NCI-H1092 treated with DMSO at 0.1 percent for 48 hours (cell line): ENCODE measurements around the gene MID1IP1.

ENCODE experiments used
- DNase-seq: peaks from one replicate; lab custom pipeline; 2025; lab: John Stamatoyannopoulos, UW

MID1IP1 gene

GRCh38 chrX:38800981-38801845 lies at the start of gene MID1IP1:
Gene MID1IP1 (plus strand): TSS chrX:38801459. CDS start chrX:38804947, 3,488 bp downstream.
- DNase-seq: peak; percentile 96

GRCh38 chrX:38754102-38754790 lies 47.0 kb upstream of the MID1IP1 start:
- peak; percentile 62 for DNase-seq

- DNase-seq: no peak
Observed at GRCh38 chrX:38754818-38755718, 46.2 kb upstream of the MID1IP1 start.

- no peak for DNase-seq
Observed at GRCh38 chrX:38760883-38761282, 40.4 kb upstream of the MID1IP1 start.

- DNase-seq: peak; percentile 58
Observed at GRCh38 chrX:38768079-38768478, 33.2 kb upstream of the MID1IP1 start.

- DNase-seq: no peak
Observed at GRCh38 chrX:38770152-38770551, 31.1 kb upstream of the MID1IP1 start.

- no peak for DNase-seq
Observed at GRCh38 chrX:38774249-38774648, 27.0 kb upstream of the MID1IP1 start.

- no peak for DNase-seq
Observed at GRCh38 chrX:38796946-38797345, 4.3 kb upstream of the MID1IP1 start.

- no peak for DNase-seq
Observed at GRCh38 chrX:38798956-38799355, 2.3 kb upstream of the MID1IP1 start.

GRCh38 chrX:38799995-38800580 lies 1.2 kb upstream of the MID1IP1 start:
- peak; percentile 18 for DNase-seq

- peak; percentile 64 for DNase-seq
Observed at GRCh38 chrX:38803243-38803587, 2.0 kb downstream of the MID1IP1 start.

- DNase-seq: peak; percentile 79
Observed at GRCh38 chrX:38803588-38804431, 2.6 kb downstream of the MID1IP1 start.

GRCh38 chrX:38804432-38804681 lies 3.1 kb downstream of the MID1IP1 start:
- no peak for DNase-seq

GRCh38 chrX:38804682-38805431 lies 3.6 kb downstream of the MID1IP1 start:
- peak; percentile 54 for DNase-seq

- DNase-seq: peak; percentile 34
Observed at GRCh38 chrX:38805432-38806389, 4.5 kb downstream of the MID1IP1 start.

- DNase-seq: no peak
Observed at GRCh38 chrX:38806875-38807621, 5.8 kb downstream of the MID1IP1 start.

GRCh38 chrX:38807873-38808272 lies 6.6 kb downstream of the MID1IP1 start:
- DNase-seq: no peak

GRCh38 chrX:38811515-38812243 lies 10.4 kb downstream of the MID1IP1 start:
- no peak for DNase-seq
